ENCODE results near the gene PSMD2.

DNA sequence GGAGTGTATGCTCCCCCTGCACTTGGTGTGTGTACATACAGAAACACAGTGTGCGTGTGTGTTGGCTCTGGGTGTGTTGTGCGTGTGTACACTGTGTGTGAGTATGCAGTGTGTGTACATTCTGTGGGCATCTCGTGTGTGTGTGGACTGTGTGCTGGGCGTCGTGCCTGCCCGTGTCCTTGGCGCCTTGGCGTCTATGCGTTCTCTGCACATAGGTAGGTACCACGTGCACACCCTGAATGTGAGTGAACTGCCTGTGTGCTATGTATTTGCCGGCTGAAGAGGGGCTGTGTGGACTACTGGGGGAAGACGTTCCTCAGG is 23.7 kb upstream of the PSMD2 start:
- no peak for TF ChIP-seq JUN (IDR thresholded peaks at IDR 0.05; ENCODE audit: borderline replicate concordance, insufficient read depth, insufficient read length, low read depth)
- TF ChIP-seq, protein P1, sequence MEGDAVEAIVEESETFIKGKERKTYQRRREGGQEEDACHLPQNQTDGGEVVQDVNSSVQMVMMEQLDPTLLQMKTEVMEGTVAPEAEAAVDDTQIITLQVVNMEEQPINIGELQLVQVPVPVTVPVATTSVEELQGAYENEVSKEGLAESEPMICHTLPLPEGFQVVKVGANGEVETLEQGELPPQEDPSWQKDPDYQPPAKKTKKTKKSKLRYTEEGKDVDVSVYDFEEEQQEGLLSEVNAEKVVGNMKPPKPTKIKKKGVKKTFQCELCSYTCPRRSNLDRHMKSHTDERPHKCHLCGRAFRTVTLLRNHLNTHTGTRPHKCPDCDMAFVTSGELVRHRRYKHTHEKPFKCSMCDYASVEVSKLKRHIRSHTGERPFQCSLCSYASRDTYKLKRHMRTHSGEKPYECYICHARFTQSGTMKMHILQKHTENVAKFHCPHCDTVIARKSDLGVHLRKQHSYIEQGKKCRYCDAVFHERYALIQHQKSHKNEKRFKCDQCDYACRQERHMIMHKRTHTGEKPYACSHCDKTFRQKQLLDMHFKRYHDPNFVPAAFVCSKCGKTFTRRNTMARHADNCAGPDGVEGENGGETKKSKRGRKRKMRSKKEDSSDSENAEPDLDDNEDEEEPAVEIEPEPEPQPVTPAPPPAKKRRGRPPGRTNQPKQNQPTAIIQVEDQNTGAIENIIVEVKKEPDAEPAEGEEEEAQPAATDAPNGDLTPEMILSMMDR (IDR thresholded peaks at IDR 0.05; ENCODE audit: extremely low read depth in 1 of 2, insufficient read depth in 1 of 2, low read depth in 1 of 2, low read length in 2 of 2) = no peak
- TF ChIP-seq POLR2A (IDR thresholded peaks at IDR 0.05; ENCODE audit: low read depth, low read length) = no peak

Data from endothelial cell of umbilical vein (primary cell).